ENCODE data around the gene AGPAT4.

Gene AGPAT4

DNA sequence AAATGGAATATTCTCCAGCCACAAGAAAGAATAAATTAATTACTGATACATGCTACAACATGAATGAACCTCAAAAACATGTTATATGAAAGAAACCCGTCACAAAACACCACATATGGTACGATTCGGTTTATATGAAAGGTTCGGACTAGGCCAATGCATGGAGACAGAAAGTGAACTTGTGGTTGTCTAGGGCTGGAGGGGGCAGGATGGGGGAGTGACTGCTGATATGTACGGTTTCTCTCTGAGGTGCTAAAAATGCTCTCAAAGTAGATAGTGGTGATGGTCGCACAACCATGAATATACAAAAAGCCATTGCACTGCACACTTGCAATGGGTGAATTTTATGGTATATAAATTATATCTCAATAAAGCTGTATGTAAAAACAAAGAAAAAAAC is 18.3 kb downstream of the AGPAT4 start:
- no peak for DNase-seq (ENCODE audit: low read depth in 2 of 2)

DNA sequence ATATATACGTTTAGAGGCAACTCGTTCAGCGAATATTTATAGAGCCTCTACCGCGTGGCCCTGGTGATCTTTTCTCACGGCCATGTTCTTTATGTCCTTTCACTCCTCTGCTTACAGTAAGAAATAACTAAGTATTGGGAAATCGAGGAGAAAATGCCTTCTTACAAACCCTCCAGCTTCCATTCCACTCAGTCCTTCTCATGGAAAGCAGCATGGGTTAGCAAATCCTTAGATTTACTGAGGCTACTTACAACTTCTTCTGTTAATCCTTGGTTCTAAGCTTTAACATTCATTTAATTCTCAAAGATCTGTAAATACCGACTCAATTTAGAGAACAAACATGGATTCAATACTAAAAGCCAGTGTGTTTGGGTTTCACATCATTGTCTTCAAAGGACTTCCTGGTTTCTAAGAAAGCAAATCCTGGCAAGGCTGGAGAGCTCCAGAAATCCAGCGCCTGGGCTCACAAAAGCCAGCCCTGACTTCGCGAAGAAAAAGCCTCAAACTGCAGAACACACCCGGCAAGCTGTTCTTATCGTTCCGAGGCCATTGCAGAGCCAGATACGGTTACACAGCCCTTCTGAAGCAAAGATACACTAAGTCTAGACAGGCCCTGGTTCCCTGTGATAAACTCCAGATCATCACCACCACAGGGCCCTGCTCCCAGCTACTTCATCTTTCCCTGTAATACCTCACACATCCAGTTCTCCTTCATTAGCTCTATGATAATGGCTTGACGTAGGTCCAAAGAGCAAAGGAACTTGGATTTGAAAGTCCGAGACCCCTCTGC is 19.2 kb downstream of the AGPAT4 start:
- DNase-seq (ENCODE audit: low read depth in 2 of 2): no peak

DNA sequence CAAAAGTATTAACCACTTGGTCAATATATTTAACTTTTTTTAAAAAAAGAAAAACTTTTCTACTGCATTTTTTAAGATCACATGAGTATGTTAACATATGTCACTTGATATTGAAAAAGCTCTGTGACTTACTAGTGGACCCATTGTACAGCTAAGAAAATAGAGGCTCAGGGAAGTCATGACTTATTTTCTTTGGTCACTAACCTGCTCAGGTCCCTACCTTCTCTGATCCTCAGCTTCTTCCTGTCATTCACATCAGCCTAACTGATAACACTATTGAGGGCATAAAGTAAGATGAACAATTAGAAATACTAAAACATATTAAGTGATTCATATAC is 19.8 kb downstream of the AGPAT4 start:
- DNase-seq (ENCODE audit: low read depth in 2 of 2): no peak

DNA sequence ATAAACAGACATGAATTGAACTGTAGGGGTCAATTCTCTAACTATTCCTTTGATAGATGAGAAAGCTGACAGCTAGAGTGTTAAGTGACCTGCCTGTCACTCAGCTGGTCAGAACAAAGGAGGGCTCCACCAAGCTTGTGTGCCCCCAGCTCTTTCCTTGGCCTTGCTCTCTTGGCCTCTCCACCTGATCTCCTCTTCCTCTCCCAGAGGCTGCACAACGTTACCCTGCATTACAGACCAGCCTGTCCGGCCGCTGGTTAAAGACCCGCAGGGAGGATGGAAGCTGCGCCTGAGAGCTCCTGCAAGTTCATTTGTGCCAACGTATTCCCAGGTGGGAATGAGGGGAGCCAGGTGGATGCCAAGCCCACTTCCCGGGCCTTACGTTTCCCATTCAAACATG is 22.5 kb downstream of the AGPAT4 start:
- no peak for DNase-seq (ENCODE audit: low read depth in 2 of 2)

DNA sequence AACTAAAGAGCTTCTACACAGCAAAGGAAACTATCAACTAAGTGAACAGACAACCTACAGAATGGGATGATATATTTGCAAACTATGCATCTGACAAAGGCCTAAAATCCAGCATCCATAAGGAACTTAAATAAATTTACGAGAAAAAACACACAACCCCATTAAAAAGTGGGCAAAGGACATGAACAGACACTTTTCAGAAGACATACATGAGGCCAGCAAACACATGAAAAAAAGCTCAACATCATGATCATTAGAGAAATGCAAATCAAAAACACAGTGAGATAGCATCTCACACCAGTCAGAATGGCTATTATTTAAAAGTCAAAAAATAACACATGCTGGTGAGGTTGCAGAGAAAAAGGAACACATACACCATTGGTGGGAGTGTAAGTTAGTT is 24.5 kb downstream of the AGPAT4 start:
- no peak for DNase-seq (ENCODE audit: low read depth in 2 of 2)

DNA sequence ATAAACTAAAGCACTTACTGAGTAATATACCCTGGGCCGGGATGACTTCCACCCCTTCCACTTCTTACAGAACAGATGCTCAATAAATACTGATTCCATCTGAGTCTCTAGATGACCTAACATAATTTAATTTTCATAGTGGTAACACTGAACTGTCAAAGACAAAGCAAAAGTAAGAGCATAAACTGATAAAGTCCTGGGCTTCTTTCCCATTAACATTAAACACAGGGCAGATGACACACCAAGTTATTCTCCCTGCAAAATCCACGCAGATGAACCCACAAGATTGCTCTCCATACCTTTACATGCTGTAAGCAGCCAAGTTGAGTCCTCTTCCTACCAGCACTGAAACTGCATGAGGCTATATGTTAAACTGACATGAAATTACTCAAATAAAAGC is 27.1 kb downstream of the AGPAT4 start:
- DNase-seq (ENCODE audit: low read depth in 2 of 2): no peak

DNA sequence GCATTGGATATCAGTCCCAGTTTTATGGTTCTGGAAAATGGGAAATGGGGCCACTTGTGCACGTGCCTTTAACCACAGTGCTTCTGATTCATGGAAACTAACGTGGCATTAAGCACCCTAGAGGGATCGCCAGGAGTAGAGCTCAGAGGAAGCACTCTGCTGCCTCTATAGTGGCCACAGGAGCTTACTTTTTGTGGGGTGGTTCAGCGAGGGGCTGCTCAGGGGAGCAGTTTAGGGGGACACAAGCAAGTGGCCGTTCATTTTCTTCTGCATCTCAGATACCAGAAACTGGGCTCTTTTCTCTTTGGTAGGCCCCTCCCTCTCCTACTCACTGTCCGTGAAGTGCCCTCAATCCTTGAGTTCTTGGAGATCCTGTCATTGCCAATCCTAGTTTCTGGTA is 28.5 kb downstream of the AGPAT4 start:
- no peak for DNase-seq (ENCODE audit: low read depth in 2 of 2)

DNA sequence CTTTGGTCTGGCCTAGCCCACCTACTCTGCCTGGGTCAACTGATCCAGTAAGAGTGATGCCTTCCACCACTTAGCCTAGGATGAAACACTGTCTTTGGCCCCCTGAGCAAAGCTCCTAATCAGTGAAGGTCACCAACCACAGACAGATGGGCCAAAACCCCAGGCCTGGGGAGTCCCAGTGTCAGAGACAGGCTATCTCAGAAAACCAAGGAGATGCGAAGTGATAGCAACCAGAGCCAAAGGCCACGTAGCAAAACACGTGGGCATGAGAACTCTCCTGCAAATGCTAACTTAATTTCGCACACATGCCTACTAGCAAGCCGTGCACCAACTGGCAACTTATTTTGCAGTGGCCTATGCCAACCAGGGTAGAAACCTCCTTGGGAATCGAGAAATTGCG is 29.1 kb downstream of the AGPAT4 start:
- DNase-seq (ENCODE audit: low read depth in 2 of 2): no peak

DNA sequence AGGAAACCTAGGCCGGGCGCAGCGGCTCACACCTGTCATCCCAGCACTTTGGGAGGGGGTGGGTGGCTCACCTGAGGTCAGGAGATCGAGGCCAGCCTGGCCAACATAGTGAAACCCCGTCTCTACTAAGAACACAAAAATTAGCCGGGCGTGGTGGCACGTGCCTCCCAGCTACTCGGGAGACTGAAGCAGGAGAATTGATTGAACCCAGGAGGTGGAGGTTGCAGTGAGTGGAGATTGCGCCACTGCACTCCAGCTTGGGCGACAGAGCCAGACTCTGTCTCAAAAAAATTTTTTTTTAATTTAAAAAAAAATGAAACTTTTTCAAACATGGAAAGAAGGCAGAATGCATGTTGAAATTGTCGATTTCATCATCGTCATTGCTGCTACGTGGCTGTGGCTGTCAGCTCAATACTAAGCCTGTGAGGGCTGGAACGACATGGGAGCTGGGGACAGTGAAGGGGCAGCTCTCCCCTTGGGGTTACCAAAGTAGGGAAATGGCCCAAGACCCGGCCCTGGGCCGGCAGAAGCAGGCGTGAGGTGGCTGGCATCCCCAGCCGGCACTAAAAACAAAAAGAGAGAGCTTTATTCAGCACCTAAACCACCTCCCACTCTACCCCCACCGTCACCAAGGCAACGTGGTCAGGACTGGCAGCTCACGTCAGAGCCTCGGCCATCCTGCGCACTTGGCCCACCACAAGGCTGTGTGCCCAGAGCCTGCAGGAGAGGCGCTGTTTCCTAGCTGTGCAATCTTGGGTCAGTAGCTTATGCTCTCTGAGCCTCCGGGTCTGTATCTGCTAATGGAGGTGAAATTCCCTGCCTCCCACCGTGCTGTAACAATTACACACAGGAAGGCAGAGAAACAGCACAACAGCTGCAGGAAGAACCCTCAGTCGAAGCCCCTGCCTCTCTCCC is 30.8 kb downstream of the AGPAT4 start:
- peak; percentile 50 to 56 for DNase-seq (ENCODE audit: low read depth in 2 of 2)

DNA sequence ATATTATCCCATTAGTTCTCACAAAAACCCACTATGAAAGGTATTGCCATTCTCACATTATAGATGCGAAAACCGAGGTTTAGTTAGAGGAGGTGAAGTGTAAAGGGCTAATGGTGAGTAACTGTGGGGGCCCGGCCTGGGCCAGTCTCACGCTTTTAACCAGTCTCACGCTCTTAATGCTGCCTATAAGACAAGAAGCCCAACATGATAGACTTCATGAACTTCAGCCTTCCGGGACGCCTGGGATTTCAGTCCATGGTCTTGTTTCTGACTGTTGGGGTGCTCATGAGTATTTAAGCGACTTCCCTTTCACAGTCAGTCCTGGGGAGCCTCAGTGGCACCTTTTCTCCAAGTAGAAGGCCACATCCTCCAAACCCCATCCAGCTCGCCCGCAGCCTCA is 31.7 kb downstream of the AGPAT4 start:
- no peak for DNase-seq (ENCODE audit: low read depth in 2 of 2)

DNA sequence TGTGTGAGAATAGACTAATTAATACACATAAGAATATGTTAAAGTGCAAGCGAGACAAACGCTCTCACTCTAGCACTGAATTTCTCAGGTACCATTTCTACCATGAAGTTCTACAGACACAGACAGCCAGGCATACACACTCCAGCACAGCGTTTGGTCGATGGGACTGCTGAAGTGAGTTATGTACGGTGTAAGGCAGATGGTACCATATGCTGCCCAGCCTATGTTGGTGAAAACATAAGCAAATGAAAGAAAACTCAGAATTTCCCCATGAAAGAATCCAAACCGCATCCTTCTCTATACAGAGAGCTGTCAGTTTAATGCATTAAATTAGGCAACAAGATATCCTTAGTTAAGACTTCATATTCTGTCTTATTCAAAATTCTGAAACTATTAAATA is 34.9 kb downstream of the AGPAT4 start:
- DNase-seq (ENCODE audit: low read depth in 2 of 2): no peak

DNA sequence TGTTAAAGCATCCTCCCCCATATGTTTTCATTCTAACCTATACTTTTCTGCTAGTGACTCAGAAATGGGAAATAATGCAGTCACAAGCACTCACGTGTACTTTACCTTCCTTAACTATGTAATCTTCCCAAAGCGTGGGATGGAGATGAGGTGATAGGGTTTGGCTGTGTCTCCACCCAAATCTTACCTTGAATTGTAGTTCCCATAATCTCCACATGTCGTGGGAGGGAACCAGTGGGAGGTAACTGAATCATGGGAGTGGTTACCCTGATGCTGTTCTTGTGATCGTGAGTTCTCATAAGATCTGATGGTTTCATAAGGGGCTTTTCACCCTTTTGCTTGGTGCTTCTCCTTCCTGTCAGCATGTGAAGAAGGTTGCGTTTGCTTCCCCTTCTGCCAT is 35.4 kb downstream of the AGPAT4 start:
- no peak for DNase-seq (ENCODE audit: low read depth in 2 of 2)

DNA sequence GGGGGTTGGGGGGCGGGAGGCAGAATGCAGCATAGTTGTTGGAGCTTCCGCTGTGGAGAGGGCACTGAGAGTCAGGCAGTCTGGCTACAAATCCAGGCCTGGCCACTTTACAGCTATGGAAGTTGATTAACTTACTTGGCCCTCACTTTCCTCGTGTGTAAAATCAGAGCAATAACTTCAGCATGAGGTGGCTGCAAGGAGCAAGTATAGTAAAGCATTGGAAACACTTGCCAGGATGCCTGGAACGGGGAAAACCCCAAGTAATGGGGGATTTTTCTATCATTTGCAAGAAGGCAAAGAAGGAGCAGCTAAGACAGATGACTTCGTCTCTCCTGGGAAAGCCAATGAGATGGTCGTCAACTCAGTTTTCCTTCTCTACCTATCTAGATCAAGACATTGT is 35.8 kb downstream of the AGPAT4 start:
- DNase-seq (ENCODE audit: low read depth in 2 of 2): no peak

DNA sequence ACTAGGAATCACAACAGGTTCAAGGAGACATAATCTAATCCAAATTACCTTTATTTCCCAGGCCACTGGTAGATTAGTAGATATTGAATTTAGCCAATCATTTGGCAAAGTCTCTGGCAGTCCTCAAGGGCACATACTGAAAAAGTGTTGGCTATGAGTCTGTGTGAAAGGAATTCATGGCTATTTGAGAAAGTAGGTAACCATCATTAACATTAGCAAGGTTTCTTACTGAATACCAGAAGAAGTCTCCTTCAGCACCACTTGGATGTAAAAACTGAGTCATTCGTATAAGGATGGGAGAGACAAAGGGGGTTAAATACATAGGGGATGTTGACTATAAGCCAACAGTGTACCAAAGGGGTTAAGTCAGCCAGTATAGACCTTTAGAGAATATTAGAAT is 36.7 kb downstream of the AGPAT4 start:
- no peak for DNase-seq (ENCODE audit: low read depth in 2 of 2)

DNA sequence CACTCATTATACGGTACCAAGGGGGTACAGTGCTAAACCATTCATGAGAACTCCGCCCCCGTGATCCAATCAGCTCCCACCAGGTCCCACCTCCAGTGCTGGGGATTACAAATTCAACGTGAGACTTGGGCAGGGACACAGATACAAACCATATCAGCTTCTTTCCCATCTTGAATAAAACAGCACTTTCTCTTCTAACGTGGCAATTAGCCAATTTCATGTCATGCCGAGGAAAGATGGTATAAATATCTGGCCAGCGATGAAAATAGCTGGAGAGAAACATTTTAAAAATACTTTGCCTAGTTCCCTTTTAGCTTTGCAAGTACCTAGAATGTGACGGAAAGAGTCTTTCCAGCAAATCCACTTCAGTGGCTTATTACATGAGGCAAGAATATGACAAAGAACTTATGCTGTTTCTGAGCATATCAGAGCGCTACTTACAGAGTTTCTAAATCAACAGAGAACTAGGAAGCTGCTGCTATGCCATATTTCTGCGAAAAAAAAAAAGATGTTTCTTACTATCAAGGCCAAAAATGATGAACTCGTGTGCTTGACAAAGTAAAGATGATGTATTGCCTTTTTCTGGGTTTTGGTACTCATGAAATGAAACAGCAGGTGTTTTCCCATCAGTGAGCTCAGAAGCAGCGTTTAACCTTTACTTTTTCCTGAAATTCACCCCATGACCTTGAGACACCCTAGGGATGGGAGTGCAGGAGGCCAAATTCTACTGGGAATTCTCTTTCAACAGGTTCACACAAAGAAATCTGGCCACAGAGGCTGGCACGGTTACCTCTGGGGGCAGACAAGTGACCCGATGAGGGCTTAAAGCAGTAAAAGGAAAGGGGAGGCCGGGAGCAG is 37.9 kb downstream of the AGPAT4 start:
- DNase-seq (ENCODE audit: low read depth in 2 of 2): no peak

DNA sequence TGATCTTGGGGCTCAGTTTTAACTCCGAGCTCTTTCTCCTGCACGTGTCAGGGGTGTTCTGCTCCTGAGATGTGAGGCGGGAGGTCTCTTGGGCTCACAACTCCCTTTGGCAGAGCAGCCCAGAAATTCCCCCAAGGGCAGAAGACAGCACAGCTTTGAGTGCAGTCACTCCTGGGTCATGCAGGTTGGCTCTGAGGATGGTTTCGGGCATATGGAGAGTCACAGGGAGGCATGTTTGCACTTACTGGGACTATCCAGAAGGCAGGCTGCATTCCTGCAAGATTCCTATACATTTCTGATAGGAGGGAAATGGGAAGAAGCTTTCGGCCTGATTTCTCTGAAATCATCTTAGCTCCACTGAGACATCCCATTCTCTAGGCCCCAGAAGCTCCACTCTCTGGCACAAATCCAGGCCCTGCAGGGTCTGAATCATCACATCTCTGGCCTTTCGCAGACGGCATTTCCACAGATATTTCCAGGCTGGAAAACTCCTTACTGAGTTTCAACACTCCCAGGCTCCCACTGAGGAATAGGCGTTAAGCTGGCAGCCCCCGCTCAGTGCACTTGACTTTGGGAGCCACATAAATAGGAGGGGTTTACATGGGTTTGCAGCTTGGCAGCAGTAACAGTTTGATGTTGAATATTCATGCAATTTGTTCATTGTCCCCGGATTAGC is 39.7 kb downstream of the AGPAT4 start:
- no peak for DNase-seq (ENCODE audit: low read depth in 2 of 2)

DNA sequence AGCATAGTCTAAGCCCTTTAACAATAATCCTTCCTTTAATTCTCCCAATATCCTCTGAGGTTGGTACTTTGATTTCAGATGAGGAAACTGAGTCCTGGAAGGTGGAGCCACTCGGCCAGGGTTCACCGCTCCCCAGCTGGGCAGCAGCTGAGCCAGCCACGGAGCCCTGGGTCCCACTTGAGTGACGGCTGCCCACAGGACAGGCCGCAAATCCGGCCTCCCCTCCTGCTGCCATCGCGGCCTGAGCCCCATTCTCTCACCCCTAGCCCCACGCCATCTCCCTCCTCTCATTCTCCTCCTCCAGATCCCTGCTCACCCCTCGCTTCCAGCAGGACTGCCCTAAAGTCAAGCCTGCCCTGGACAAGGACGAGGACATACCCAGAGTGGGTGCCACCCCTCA is 41.4 kb downstream of the AGPAT4 start:
- no peak for DNase-seq (ENCODE audit: low read depth in 2 of 2)

DNA sequence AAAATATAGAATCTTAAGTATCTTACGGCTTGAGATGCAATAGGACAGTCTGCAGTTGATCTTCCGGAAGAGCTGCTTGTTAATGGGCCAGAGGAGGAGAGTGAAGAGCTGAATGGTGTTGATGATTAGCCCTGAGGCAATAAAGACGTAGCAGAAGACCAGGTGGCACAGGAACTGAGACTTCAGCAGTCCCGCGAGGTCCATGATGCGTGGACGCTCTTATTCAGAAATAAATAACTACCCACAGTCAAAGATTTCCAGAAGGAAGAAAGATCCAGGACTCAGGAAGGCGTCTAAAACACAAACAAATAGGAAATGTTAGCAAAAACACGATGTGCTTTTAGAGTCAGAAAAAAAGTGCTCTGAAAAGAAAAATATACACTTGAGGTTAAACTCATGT is 41.9 kb downstream of the AGPAT4 start:
- DNase-seq (ENCODE audit: low read depth in 2 of 2): no peak

DNA sequence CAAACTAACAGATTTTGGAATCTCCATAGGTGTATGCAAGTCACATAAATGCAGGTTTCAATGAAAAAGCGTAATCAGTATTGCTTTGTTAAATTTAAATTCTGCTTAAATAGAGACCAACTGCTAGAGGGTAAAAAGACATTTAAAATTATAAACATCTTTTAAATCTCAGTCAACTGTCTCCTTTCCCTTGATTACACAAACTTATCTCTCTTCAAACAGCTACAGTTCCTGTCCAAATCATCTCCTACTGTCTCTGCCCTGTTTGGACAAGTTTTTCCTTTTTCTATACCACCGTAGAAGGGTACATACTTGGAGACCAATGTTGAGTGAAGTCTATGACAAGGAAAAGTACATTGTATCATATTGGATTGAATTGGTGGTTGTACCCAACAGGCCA is 43.5 kb downstream of the AGPAT4 start:
- DNase-seq (ENCODE audit: low read depth in 2 of 2): no peak

DNA sequence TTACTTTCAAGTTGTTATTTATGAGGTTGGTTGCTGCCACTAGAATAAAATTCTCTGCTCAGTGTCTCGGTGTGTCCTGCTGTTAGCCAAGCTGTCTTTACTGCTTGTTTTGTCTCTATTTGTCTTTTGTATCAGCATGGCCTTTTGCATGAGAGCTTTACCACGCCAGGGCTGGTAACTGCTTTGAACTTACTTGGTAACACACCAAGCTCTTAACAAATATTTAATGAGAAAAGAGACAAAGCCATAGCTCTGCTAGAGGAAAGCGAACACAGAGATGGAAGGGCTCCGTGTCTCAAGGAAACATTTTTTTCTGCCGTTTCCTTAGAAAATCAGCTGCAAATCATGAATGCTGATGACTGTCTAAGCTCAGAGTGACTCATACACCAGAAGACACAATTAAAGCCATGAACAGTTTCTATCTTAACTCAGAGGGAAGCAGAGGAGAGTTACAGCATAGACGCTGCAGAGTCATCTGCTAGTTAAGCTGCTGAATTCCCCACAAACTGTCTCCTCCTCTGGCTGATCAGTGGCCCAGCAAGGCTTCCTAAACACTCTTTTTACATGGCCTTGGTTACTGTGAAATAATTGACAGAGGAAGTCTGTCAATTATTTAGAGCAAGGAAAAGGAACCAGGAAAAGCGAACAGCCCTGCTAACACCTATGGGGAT is 44.8 kb downstream of the AGPAT4 start:
- DNase-seq (ENCODE audit: low read depth in 2 of 2): no peak

DNA sequence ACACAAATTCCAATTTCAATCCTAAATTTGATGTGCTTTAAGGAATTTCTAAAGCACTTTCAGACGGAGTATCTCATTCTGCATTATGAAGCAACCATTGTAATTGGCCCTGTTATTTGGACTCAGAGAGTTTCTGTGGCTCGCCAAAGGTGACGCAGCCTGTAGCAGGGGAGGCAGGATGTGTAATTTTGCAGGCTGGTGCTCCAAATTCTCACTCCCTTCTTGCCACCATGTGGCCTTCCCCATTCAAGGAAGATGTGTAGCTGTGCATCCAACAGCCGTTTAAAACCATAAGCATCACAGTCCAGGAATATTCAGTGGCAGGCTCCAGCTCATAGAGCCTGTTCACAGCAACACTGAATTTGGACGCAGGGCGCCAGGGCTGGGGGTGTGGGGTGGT is 45.8 kb downstream of the AGPAT4 start:
- DNase-seq (ENCODE audit: low read depth in 2 of 2): no peak
